ENCODE data around the gene MRPL14. TPM values are rescaled to one million over a fixed set of nuclear protein-coding genes. Genes with fewer than 3 reads are reported as not detected.
A peak's percentile ranks its signal among the peaks of the same experiment; 100 is the strongest.

MRPL14 gene
- total and polyA plus RNA-seq, 10 of the 15 experiments (the other 5 are each of a cell fraction or from before 2014, with no cell fraction given), result 80.5 to 294 (median 122) TPM

GRCh38 chr6:44077214-44077946, 49.9 kb downstream of the MRPL14 start (continued):
- TF ChIP-seq ZBTB40 (IDR thresholded peaks at IDR 0.05; ENCODE audit: borderline replicate concordance), result peak; percentile 16; the same call in 1 of the 2 replicates
- no peak for TF ChIP-seq TARDBP (IDR thresholded peaks at IDR 0.05; ENCODE audit: borderline replicate concordance)
- TF ChIP-seq ZSCAN29 (IDR thresholded peaks at IDR 0.05), result no peak
- no peak for TF ChIP-seq BACH1 (IDR thresholded peaks at IDR 0.05; ENCODE audit: borderline replicate concordance)
- TF ChIP-seq IRF3 (IDR thresholded peaks at IDR 0.05), result no peak
- no peak for TF ChIP-seq MXI1 (IDR thresholded peaks at IDR 0.05; ENCODE audit: low read depth, low read length)
- TF ChIP-seq IRF4 (IDR thresholded peaks at IDR 0.05; ENCODE audit: low read depth, low read length), result no peak
- no peak for TF ChIP-seq HDGF (IDR thresholded peaks at IDR 0.05)
- no peak for TF ChIP-seq JUND (IDR thresholded peaks at IDR 0.05; ENCODE audit: low read depth, low read length)

Measured in GM12878 (cell line).